GM18526 (cell line): Measurements from ENCODE around the gene KLHL1.

Source experiments
- POLR2A ChIP-seq: IDR thresholded peaks from 3 replicates; pipeline ENCODE4 v1.6.1; 2011; ENCODE audit not compliant: insufficient read length; ENCODE audit errors: extremely low read depth

The KLHL1 gene

GRCh38 chr13:70042193-70042592 lies 66.1 kb downstream of the KLHL1 start:
- TF ChIP-seq POLR2A: no peak

- no peak for TF ChIP-seq POLR2A
Measured at GRCh38 chr13:70034286-70034685, 74.0 kb downstream of the KLHL1 start.

- TF ChIP-seq POLR2A: no peak
Measured at GRCh38 chr13:70027551-70027950, 80.7 kb downstream of the KLHL1 start.

GRCh38 chr13:70023516-70023915 lies 84.7 kb downstream of the KLHL1 start:
- no peak for TF ChIP-seq POLR2A

GRCh38 chr13:70022646-70023045 lies 85.6 kb downstream of the KLHL1 start:
- TF ChIP-seq POLR2A: no peak

GRCh38 chr13:70016116-70016515 lies 92.1 kb downstream of the KLHL1 start:
- no peak for TF ChIP-seq POLR2A

GRCh38 chr13:70014337-70014736 lies 93.9 kb downstream of the KLHL1 start:
- TF ChIP-seq POLR2A: no peak

GRCh38 chr13:69999875-70000274 lies 108.4 kb downstream of the KLHL1 start:
- TF ChIP-seq POLR2A: no peak

GRCh38 chr13:69997061-69997460 lies 111.2 kb downstream of the KLHL1 start:
- TF ChIP-seq POLR2A: no peak

GRCh38 chr13:69980799-69981198 lies 127.5 kb downstream of the KLHL1 start:
- TF ChIP-seq POLR2A: no peak

GRCh38 chr13:69975496-69975895 lies 132.8 kb downstream of the KLHL1 start:
- TF ChIP-seq POLR2A: no peak

- no peak for TF ChIP-seq POLR2A
Measured at GRCh38 chr13:69970520-69970919, 137.7 kb downstream of the KLHL1 start.

- TF ChIP-seq POLR2A: no peak
Measured at GRCh38 chr13:69959046-69959445, 149.2 kb downstream of the KLHL1 start.

- no peak for TF ChIP-seq POLR2A
Measured at GRCh38 chr13:69956839-69957238, 151.4 kb downstream of the KLHL1 start.

- no peak for TF ChIP-seq POLR2A
Measured at GRCh38 chr13:69956349-69956748, 151.9 kb downstream of the KLHL1 start.

GRCh38 chr13:69955271-69955670 lies 153.0 kb downstream of the KLHL1 start:
- TF ChIP-seq POLR2A: no peak

GRCh38 chr13:69951412-69951811 lies 156.8 kb downstream of the KLHL1 start:
- no peak for TF ChIP-seq POLR2A

- no peak for TF ChIP-seq POLR2A
Measured at GRCh38 chr13:69950160-69950559, 158.1 kb downstream of the KLHL1 start.
